Measurements from ENCODE around the gene ZBTB22.
"Not testable (repeated sequence)": the region's sequence is repeated elsewhere in the genome, so short reads cannot be mapped to it uniquely, and the experiment has no call there.

DNA sequence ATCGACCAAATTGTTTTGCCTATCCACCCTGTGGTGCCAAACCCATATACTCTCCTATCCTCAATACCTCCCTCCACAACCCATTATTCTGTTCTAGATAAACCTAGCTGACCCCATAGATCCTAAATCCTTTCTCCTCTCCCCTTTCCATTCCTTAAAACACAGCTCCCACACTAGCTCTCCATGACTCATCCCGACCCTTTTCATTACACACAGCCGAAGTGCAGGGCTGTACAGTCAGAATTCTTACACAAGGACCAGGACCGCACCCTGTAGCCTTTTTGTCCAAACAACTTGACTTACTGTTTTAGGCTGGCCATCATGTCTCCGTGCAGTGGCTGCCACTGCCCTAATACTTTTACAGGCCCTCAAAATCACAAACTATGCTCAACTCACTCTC lies 29.4 kb upstream of the ZBTB22 start:
- TF ChIP-seq, protein P1, sequence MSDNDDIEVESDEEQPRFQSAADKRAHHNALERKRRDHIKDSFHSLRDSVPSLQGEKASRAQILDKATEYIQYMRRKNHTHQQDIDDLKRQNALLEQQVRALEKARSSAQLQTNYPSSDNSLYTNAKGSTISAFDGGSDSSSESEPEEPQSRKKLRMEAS (IDR thresholded peaks at IDR 0.05) = not testable (repeated sequence)
- TF ChIP-seq, protein P2, sequence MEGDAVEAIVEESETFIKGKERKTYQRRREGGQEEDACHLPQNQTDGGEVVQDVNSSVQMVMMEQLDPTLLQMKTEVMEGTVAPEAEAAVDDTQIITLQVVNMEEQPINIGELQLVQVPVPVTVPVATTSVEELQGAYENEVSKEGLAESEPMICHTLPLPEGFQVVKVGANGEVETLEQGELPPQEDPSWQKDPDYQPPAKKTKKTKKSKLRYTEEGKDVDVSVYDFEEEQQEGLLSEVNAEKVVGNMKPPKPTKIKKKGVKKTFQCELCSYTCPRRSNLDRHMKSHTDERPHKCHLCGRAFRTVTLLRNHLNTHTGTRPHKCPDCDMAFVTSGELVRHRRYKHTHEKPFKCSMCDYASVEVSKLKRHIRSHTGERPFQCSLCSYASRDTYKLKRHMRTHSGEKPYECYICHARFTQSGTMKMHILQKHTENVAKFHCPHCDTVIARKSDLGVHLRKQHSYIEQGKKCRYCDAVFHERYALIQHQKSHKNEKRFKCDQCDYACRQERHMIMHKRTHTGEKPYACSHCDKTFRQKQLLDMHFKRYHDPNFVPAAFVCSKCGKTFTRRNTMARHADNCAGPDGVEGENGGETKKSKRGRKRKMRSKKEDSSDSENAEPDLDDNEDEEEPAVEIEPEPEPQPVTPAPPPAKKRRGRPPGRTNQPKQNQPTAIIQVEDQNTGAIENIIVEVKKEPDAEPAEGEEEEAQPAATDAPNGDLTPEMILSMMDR (IDR thresholded peaks at IDR 0.05; ENCODE audit: low read depth, low read length, missing input control) = not testable (repeated sequence)
- not testable (repeated sequence) for TF ChIP-seq JUND (IDR thresholded peaks at IDR 0.05)

Measured in liver (tissue), 3 donors.